HG03432 (cell line): ENCODE results near the gene HSD17B1.
A peak's percentile ranks its signal among the peaks of the same experiment; 100 is the strongest.
"Not testable (repeated sequence)": the region's sequence is repeated elsewhere in the genome, so short reads cannot be mapped to it uniquely, and the experiment has no call there.

Experiments used
- ATAC-seq: cut with Tn5 transposase; IDR thresholded peaks from one replicate; pipeline ENCODE4 v1.9.1; 2021; ENCODE audit warnings: mild to moderate bottlenecking, moderate library complexity; ENCODE audit not compliant: unreplicated experiment

The HSD17B1 gene

GRCh38 chr17:42522798-42523278, 29.9 kb upstream of the HSD17B1 start:
- ATAC-seq: no peak

GRCh38 chr17:42525221-42525620, 27.5 kb upstream of the HSD17B1 start:
- ATAC-seq: no peak

- ATAC-seq: no peak
Observed at GRCh38 chr17:42526031-42526444, 26.7 kb upstream of the HSD17B1 start.

- no peak for ATAC-seq
Observed at GRCh38 chr17:42527932-42528331, 24.8 kb upstream of the HSD17B1 start.

- no peak for ATAC-seq
Observed at GRCh38 chr17:42529061-42529460, 23.7 kb upstream of the HSD17B1 start.

GRCh38 chr17:42530952-42531454, 21.7 kb upstream of the HSD17B1 start:
- ATAC-seq: no peak

GRCh38 chr17:42531455-42532354, 21.0 kb upstream of the HSD17B1 start:
- ATAC-seq: peak; percentile 24

GRCh38 chr17:42535155-42536047, 17.3 kb upstream of the HSD17B1 start:
- peak; percentile 17 for ATAC-seq

GRCh38 chr17:42536048-42536371, 16.7 kb upstream of the HSD17B1 start, which contains the start of gene NAGLU:
TSS of gene NAGLU (plus strand) at chr17:42536241. CDS start at chr17:42536273, 32 bp downstream.
- peak; percentile 80 for ATAC-seq

- peak; percentile 68 for ATAC-seq
Observed at GRCh38 chr17:42536372-42537155, 16.2 kb upstream of the HSD17B1 start.

GRCh38 chr17:42537156-42537805, 15.4 kb upstream of the HSD17B1 start:
- ATAC-seq: no peak

- no peak for ATAC-seq
Observed at GRCh38 chr17:42537826-42538451, 14.8 kb upstream of the HSD17B1 start.

- no peak for ATAC-seq
Observed at GRCh38 chr17:42538482-42538881, 14.2 kb upstream of the HSD17B1 start.

GRCh38 chr17:42540558-42540957, 12.2 kb upstream of the HSD17B1 start:
- ATAC-seq: not testable (repeated sequence)

GRCh38 chr17:42541041-42541833, 11.5 kb upstream of the HSD17B1 start:
- no peak for ATAC-seq

- ATAC-seq: no peak
Observed at GRCh38 chr17:42543190-42544079, 9.3 kb upstream of the HSD17B1 start.

GRCh38 chr17:42544874-42545283, 7.8 kb upstream of the HSD17B1 start:
- ATAC-seq: no peak
